H1 (cell line): ENCODE measurements around the gene SH2D4B. TPM values are rescaled to one million over a fixed set of nuclear protein-coding genes. Genes with fewer than 3 reads are reported as not detected.

Experiments used
- CTCF ChIA-PET: fragments of 300-600 bp; sonication (Branson Sonifier 250); formaldehyde crosslinking; loops from one replicate; lab custom pipeline; 2021; ENCODE audit not compliant: partially characterized antibody; lab: Charles Lee
- POLR2A ChIA-PET: fragments of 300-600 bp; sonication (Branson Sonifier 250); formaldehyde crosslinking; loops from one replicate; lab custom pipeline; 2021; ENCODE audit warnings: inconsistent platforms; ENCODE audit not compliant: partially characterized antibody; lab: Charles Lee
- DNase-seq, 2 experiments: peaks; one replicate each; pipeline versions ENCODE4 v3.0.0 to v3.0.0-alpha.2; 2010 to 2022; ENCODE audit warnings: low spot score in 2 of 2, low read depth in 1 of 2, mixed read lengths in 1 of 2
- FAIRE-seq: peaks from 2 replicates; lab custom pipeline; 2011; peaks lifted over from hg19 to GRCh38; lab: Jason Lieb, UNC
- H2AFZ ChIP-seq: 2 replicates; pipeline ENCODE4 v1.8.1; 2012; ENCODE audit warnings: low read length, inconsistent platforms
- H2AK5ac ChIP-seq: 2 replicates; pipeline ENCODE4 v1.6.1; 2013; ENCODE audit warnings: low read depth, low read length
- H2BK120ac ChIP-seq: replicated peaks from 2 replicates; pipeline ENCODE3; 2013; ENCODE audit warnings: low read depth, low read length, inconsistent platforms
- H2BK12ac ChIP-seq: 2 replicates; pipeline ENCODE4 v1.6.1; 2013; ENCODE audit warnings: low read depth, low read length
- H2BK15ac ChIP-seq: 2 replicates; pipeline ENCODE4 v1.6.1; 2013; ENCODE audit warnings: low read length
- H2BK20ac ChIP-seq: 2 replicates; pipeline ENCODE4 v1.6.1; 2013; ENCODE audit warnings: low read length
- H2BK5ac ChIP-seq: 2 replicates; pipeline ENCODE4 v1.6.1; 2013; ENCODE audit warnings: low read depth, low read length
- H3K14ac ChIP-seq: 2 replicates; pipeline ENCODE4 v1.6.1; 2013; ENCODE audit warnings: inconsistent platforms; ENCODE audit not compliant: insufficient read length
- H3K18ac ChIP-seq: 2 replicates; pipeline ENCODE4 v1.6.1; 2013; ENCODE audit warnings: low read length; ENCODE audit errors: extremely low read depth
- H3K23ac ChIP-seq: 2 replicates; pipeline ENCODE4 v1.6.1; 2013; ENCODE audit warnings: inconsistent platforms; ENCODE audit not compliant: insufficient read length
- H3K23me2 ChIP-seq: 2 replicates; pipeline ENCODE4 v1.6.1; 2013; ENCODE audit warnings: low read depth, low read length
- H3K27ac ChIP-seq: 2 replicates; pipeline ENCODE4 v1.6.1; 2011; ENCODE audit warnings: low read depth, low read length, inconsistent platforms
- H3K27me3 ChIP-seq, 4 experiments: replicated peaks in 1 of 4; 1 replicate in 1 of 4; 2 replicates in 3 of 4; pipeline versions ENCODE4 v1.6.1 to v1.8.1; 2011 to 2013; ENCODE audit warnings: low read length in 3 of 4, mild to moderate bottlenecking in 3 of 4, inconsistent platforms in 2 of 4, mixed read lengths in 2 of 4, moderate library complexity in 1 of 4; ENCODE audit not compliant: control insufficient read depth in 3 of 4, insufficient read depth in 3 of 4; ENCODE audit errors: extremely low read depth in 1 of 4
- H3K36me3 ChIP-seq, 4 experiments: 2 replicates each; pipeline versions ENCODE4 v1.6.1 to v1.8.1; 2011 to 2013; ENCODE audit warnings: mild to moderate bottlenecking in 4 of 4, low read length in 3 of 4, moderate library complexity in 2 of 4, control low read depth in 1 of 4, inconsistent platforms in 1 of 4; ENCODE audit not compliant: insufficient read depth in 4 of 4, control insufficient read depth in 2 of 4
- H3K4ac ChIP-seq: replicated peaks from 2 replicates; pipeline ENCODE3; 2013; ENCODE audit warnings: low read length, low read depth, mixed read lengths, inconsistent platforms; ENCODE audit not compliant: insufficient read length
- H3K4me1 ChIP-seq, 4 experiments: replicated peaks in 1 of 4; 1 replicate in 1 of 4; 2 replicates in 3 of 4; pipeline versions ENCODE4 v1.6.1 to v1.8.1; 2011 to 2013; ENCODE audit warnings: low read length in 3 of 4, inconsistent platforms in 2 of 4, mixed read lengths in 1 of 4; ENCODE audit not compliant: insufficient read depth in 4 of 4, control insufficient read depth in 3 of 4
- H3K4me2 ChIP-seq, 2 experiments: 2 replicates each; pipeline versions ENCODE4 v1.6.1 to v1.8.1; 2011 to 2013; ENCODE audit warnings: low read depth in 2 of 2, low read length in 2 of 2, control low read depth in 1 of 2, inconsistent platforms in 1 of 2, mild to moderate bottlenecking in 1 of 2; ENCODE audit not compliant: insufficient read depth in 1 of 2
- H3K4me3 ChIP-seq, 4 experiments: fragments of 200-600, 300-600 bp in 1 of 4; sonication (generic), shearing (Covaris generic), sonication (Bioruptor Twin) in 1 of 4; 2 replicates each; pipeline versions ENCODE4 v1.5.1 to v1.8.1; 2011 to 2016; ENCODE audit warnings: low read length in 4 of 4, low read depth in 3 of 4, control low read depth in 2 of 4, inconsistent platforms in 2 of 4, mild to moderate bottlenecking in 2 of 4, mixed read lengths in 1 of 4, moderate library complexity in 1 of 4; ENCODE audit not compliant: insufficient read depth in 2 of 4; ENCODE audit errors: extremely low read depth in 1 of 4
- H3K56ac ChIP-seq: replicated peaks from 2 replicates; pipeline ENCODE3; 2013; ENCODE audit warnings: low read depth, mild to moderate bottlenecking, mixed read lengths, low read length, inconsistent platforms; ENCODE audit not compliant: insufficient read length
- H3K79me1 ChIP-seq: 2 replicates; pipeline ENCODE4 v1.6.1; 2013; ENCODE audit warnings: low read depth, low read length, control low read depth
- H3K79me2 ChIP-seq, 2 experiments: 2 replicates each; pipeline versions ENCODE4 v1.6.1 to v1.8.1; 2012 to 2013; ENCODE audit warnings: low read length in 2 of 2, mild to moderate bottlenecking in 2 of 2, inconsistent platforms in 1 of 2; ENCODE audit not compliant: insufficient read depth in 2 of 2, control insufficient read depth in 1 of 2
- H3K9ac ChIP-seq, 4 experiments: replicated peaks in 1 of 4; 1 replicate in 1 of 4; 2 replicates in 3 of 4; pipeline versions ENCODE4 v1.6.1 to v1.8.1; 2011 to 2013; ENCODE audit warnings: low read depth in 3 of 4, low read length in 3 of 4, control low read depth in 2 of 4, mild to moderate bottlenecking in 2 of 4, moderate library complexity in 2 of 4, inconsistent platforms in 1 of 4; ENCODE audit errors: extremely low read depth in 1 of 4
- H3K9me3 ChIP-seq, 2 experiments: 2 replicates each; pipeline versions ENCODE4 v1.6.1 to v1.8.1; 2012 to 2013; ENCODE audit warnings: mild to moderate bottlenecking in 2 of 2, moderate library complexity in 2 of 2, control low read depth in 1 of 2, inconsistent platforms in 1 of 2, low read depth in 1 of 2, low read length in 1 of 2, mixed read lengths in 1 of 2; ENCODE audit not compliant: insufficient read depth in 2 of 2
- H4K20me1 ChIP-seq, 2 experiments: replicated peaks in 1 of 2; 2 replicates each; pipeline versions ENCODE3 to v1.8.1; 2011 to 2013; ENCODE audit warnings: inconsistent platforms in 2 of 2, low read length in 2 of 2, mild to moderate bottlenecking in 1 of 2; ENCODE audit not compliant: insufficient read depth in 2 of 2, control insufficient read depth in 1 of 2
- H4K5ac ChIP-seq: 2 replicates; pipeline ENCODE4 v1.6.1; 2013; ENCODE audit warnings: low read length, low read depth, mixed read lengths, inconsistent platforms; ENCODE audit not compliant: insufficient read length
- H4K8ac ChIP-seq: 2 replicates; pipeline ENCODE4 v1.8.0; 2013; ENCODE audit warnings: mild to moderate bottlenecking, moderate library complexity, low read length, inconsistent platforms; ENCODE audit not compliant: insufficient read depth; ENCODE audit errors: extremely low read depth
- H4K91ac ChIP-seq: replicated peaks from 2 replicates; pipeline ENCODE3; 2013; ENCODE audit warnings: low read length, mixed read lengths, inconsistent platforms; ENCODE audit not compliant: insufficient read length
- FOSL1 ChIP-seq: IDR thresholded peaks from 2 replicates; pipeline ENCODE4 v1.6.1; 2011; ENCODE audit warnings: mild to moderate bottlenecking, low read depth, low read length, moderate library complexity; ENCODE audit not compliant: insufficient read depth
- JUN ChIP-seq: IDR thresholded peaks from 2 replicates; pipeline ENCODE4 v1.6.1; 2011; ENCODE audit warnings: low read depth, mild to moderate bottlenecking, improper control_type of control experiment, low read length
- KDM1A ChIP-seq: fragments of 200-600, 300-600 bp; sonication (generic); IDR thresholded peaks from 2 replicates; pipeline ENCODE4 v1.7.1; 2016; ENCODE audit warnings: mild to moderate bottlenecking, low read length, borderline replicate concordance
- WGBS, 2 experiments: shearing (Covaris generic) in 1 of 2; methylation state at CpG; one replicate each; pipeline versions ENCODE4 v1.1.6 to v1.1.7; 2013 to 2015; ENCODE audit warnings: low lambda C conversion rate in 2 of 2, mixed read lengths in 2 of 2, inconsistent platforms in 1 of 2, low coverage in 1 of 2, missing lambda C conversion rate in 1 of 2; ENCODE audit not compliant: insufficient replicate concordance in 2 of 2, insufficient coverage in 1 of 2, insufficient read length in 1 of 2; ENCODE audit errors: extremely low coverage in 1 of 2, missing lambda C conversion rate in 1 of 2; 5-methylcytosine and 5-hydroxymethylcytosine counted together
- polyA plus RNA-seq, 7 experiments: library from polyadenylated mRNA; depleted of rRNA in 3 of 7; stranded (reverse) in 5 of 7; unstranded in 2 of 7; fragments of >200 nt in 5 of 7; fragments of 200-250 nt in 2 of 7; gene quantifications; 1 replicate in 5 of 7; 2 replicates in 1 of 7; 4 replicates in 1 of 7; pipeline versions ENCODE4 v1.2.1 to v1.2.3, GENCODE V29; 2011 to 2013; ENCODE audit warnings: missing spikeins in 2 of 7, mixed read lengths in 2 of 7
- total RNA-seq: library from RNA; stranded (reverse); fragmentation: NEBNext Ultra II Directional; extraction: Animal tissue kit (Norgen Biotek cat#: 25700); gene quantifications from 2 replicates; pipeline ENCODE4 v1.2.1, GENCODE V29; 2021
- TF ChIP-seq, protein P1 (sequence below): IDR thresholded peaks from 2 replicates; pipeline ENCODE4 v1.6.1; 2012; ENCODE audit warnings: inconsistent platforms

SH2D4B gene
- total and polyA plus RNA-seq, 2 of the 8 experiments (the other 6 are each of a cell fraction or from before 2014, with no cell fraction given): 0.06 to 0.13 TPM

DNA sequence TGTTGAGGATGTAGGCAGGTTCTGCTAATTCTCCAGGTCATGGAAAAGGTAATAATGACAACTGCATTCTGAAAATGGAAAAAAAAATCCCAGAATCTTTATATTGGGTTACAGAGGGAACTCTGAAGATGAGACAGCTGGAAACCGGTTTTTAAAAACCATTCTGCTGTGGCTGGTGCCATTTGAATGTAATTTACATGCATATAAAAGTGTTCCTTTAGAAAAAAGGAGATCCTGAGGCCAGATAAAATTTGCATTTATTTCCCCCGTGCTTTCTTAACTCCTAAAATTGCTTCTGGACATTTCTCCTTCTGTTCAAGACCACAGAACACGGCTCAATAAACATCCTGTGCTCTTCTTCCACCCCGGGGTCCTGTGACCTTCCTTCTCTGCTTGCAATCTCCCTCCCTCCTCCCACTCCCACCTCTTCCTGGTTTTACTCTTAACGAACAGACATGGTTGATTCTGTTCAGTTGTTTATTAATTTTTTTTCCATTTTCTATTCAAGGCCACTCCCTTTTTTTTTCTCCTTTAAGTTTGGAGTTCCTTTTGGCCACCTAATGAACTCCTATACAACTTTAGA is 41.6 kb downstream of the SH2D4B start:
- Histone ChIP-seq H2BK120ac (no peak overlapping the region), H2AFZ (no peak overlapping the region), H3K14ac (no peak overlapping the region), H2BK20ac (no peak overlapping the region), H3K4ac (no peak overlapping the region), H3K4me1 (no peaks in the 10 kb centered on the region), H2BK15ac (no peak overlapping the region), H3K9me3 (no peaks in the 10 kb centered on the region), H3K23me2 (no peaks in the 10 kb centered on the region), H3K27me3 (no peaks in the 10 kb centered on the region; a peak in 1 of 7 replicates), H2BK5ac (no peak overlapping the region), H3K79me2 (no peaks in the 10 kb centered on the region), H3K56ac (no peak overlapping the region), H4K20me1 (no peaks in the 10 kb centered on the region), H4K5ac (no peak overlapping the region), H3K23ac (no peak overlapping the region), H3K79me1 (no peaks in the 10 kb centered on the region), H3K4me2 (no peak overlapping the region), H3K36me3 (no peaks in the 10 kb centered on the region), H3K9ac (no peak overlapping the region), H4K91ac (no peak overlapping the region), H3K18ac (no peak overlapping the region), H2AK5ac (no peak overlapping the region), H4K8ac (no peak overlapping the region), H3K4me3 (no peak overlapping the region), H3K27ac (no peak overlapping the region), H2BK12ac (no peak overlapping the region)
- no peak for TF ChIP-seq KDM1A
- no peak for TF ChIP-seq JUN
- no peak for TF ChIP-seq FOSL1
- TF ChIP-seq, protein P1, sequence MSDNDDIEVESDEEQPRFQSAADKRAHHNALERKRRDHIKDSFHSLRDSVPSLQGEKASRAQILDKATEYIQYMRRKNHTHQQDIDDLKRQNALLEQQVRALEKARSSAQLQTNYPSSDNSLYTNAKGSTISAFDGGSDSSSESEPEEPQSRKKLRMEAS: no peak
- 76% methylated on average over 5 of the region's 5 CpGs; no CpG with 5 or more reads in 1 of the 2 experiments for WGBS, 2 experiments
- no peak for DNase-seq
- FAIRE-seq: no peak
- CTCF ChIA-PET: interaction anchor here (1.0 to 2.0 kb wide), 6 partner anchors 10 to 319 kb away, joined by 3 to 6 read pairs (median 5); no protein-coding TSS in a partner anchor
- POLR2A ChIA-PET: no interaction called here
